ENCODE data around the gene SLC25A21. TPM values are rescaled to one million over a fixed set of nuclear protein-coding genes. Genes with fewer than 3 reads are reported as not detected.

The SLC25A21 gene
- total RNA-seq (2022; extraction: Qiagen RNA extraction; ENCODE audit: low read depth): 0.53 to 0.90 TPM (median 0.58 TPM) in 5 replicates

GRCh38 chr14:37172024-37172869 is at the start of gene SLC25A21:
Gene SLC25A21 (minus strand): TSS chr14:37172606.

GRCh38 chr14:37197421-37198272 is 25.2 kb upstream of the SLC25A21 start, which contains the start of gene MIPOL1:
Gene MIPOL1 (plus strand): TSS chr14:37197937. CDS start chr14:37247889, 49,952 bp downstream.

GRCh38 chr14:36661506-36662257 is 510.7 kb downstream of the SLC25A21 start, which contains the start of gene PAX9:
Gene PAX9 (plus strand): TSS chr14:36661860. CDS start chr14:36662090, 230 bp downstream.

Other genes with a start within 250 kb of the SLC25A21 start
- 2.2 to 4.4 TPM (median 2.9 TPM) in 5 replicates for gene MIPOL1, start 25.3 kb upstream of the SLC25A21 start, total RNA-seq (2022; extraction: Qiagen RNA extraction; ENCODE audit: low read depth)